ENCODE data around the gene IFT25. TPM values are rescaled to one million over a fixed set of nuclear protein-coding genes. Genes with fewer than 3 reads are reported as not detected.
A peak's percentile ranks its signal among the peaks of the same experiment; 100 is the strongest.

Gene IFT25
- total and polyA plus RNA-seq, 2 donors (not counting 1 experiment from before 2014, with no cell fraction given) = 18.2 to 45.7 TPM

- peaks cover 11 to 18% of the 10 kb centered on the region in 2 donors for H3K4me1 ChIP-seq (ENCODE audit: control insufficient read depth in 2 of 2, insufficient read depth in 2 of 2, low read length in 2 of 2)
- H3K4me3 ChIP-seq (ENCODE audit: control extremely low read depth in 1 of 5, extremely low read depth in 1 of 5, insufficient read depth in 1 of 5, low read depth in 2 of 5, low read length in 4 of 5) = no peak within 1 kb of the TSS
- peaks cover 4% of the 10 kb centered on the region for H3K79me2 ChIP-seq (ENCODE audit: control insufficient read depth, insufficient read depth, low read length)
- intact Hi-C loops (cut with micrococcal nuclease) = no loop called here
- ChIA-PET POLR2A (no interaction called here), CTCF (interaction anchor here (1.7 to 2.0 kb wide), 2 partner anchors 15 to 33 kb away, joined by 6 to 7 read pairs; no protein-coding TSS in a partner anchor)
- no peak within 1 kb of the TSS for H3K27ac ChIP-seq (ENCODE audit: low read length in 2 of 2)
- no peaks in the 10 kb centered on the region for H3K9me3 ChIP-seq (ENCODE audit: control extremely low read depth in 1 of 3, control insufficient read depth in 2 of 3, insufficient read depth in 1 of 3, low read length in 2 of 3)
- Mint-ChIP-seq H3K27ac (no peak within 1 kb of the TSS), H3K4me3 (no peak within 1 kb of the TSS), H3K9me3 (ENCODE audit: insufficient read depth) (no peaks in the 10 kb centered on the region), H3K27me3 (peaks cover 10% of the 10 kb centered on the region), H3K4me1 (peaks cover 23% of the 10 kb centered on the region)
- peak within 1 kb of the TSS; percentile 65 for H2AFZ ChIP-seq (ENCODE audit: insufficient read depth, low read depth, low read length, poor library complexity, severe bottlenecking)
- TF ChIP-seq EZH2 (IDR thresholded peaks at IDR 0.05; ENCODE audit: borderline replicate concordance, insufficient read depth, low read depth, low read length, poor library complexity, severe bottlenecking) (no peak), CTCF (IDR thresholded peaks at IDR 0.05) (no peak)
- DNase-seq (no peak), ATAC-seq (ENCODE audit: low read depth) (no peak)
- no peaks in the 10 kb centered on the region for H4K20me1 ChIP-seq (ENCODE audit: control insufficient read depth, insufficient read depth, low read length, poor library complexity, severe bottlenecking)
- 91% methylated on average over 13 of the region's 14 CpGs for WGBS (ENCODE audit: insufficient coverage)
- H3K4me2 ChIP-seq (replicated peaks; ENCODE audit: low read depth, low read length, poor library complexity, severe bottlenecking) = no peak within 1 kb of the TSS
- H3K36me3 ChIP-seq (replicated peaks in 1 of 2; ENCODE audit: control extremely low read depth in 1 of 2, control insufficient read depth in 1 of 2, extremely low read depth in 1 of 2, insufficient read depth in 2 of 2, low read length in 1 of 2) = no peaks in the 10 kb centered on the region
- H3K9ac ChIP-seq (ENCODE audit: low read length) = no peak within 1 kb of the TSS
- H3K27me3 ChIP-seq (replicated peaks in 1 of 4; ENCODE audit: control extremely low read depth in 1 of 4, control insufficient read depth in 3 of 4, insufficient read depth in 4 of 4, low read length in 3 of 4) = no peaks in the 10 kb centered on the region
These were observed 51.4 kb downstream of the IFT25 start, which contains the start of gene DIO1 for GRCh38 chr1:53893999-53894636. TSS of gene DIO1 (plus strand) at chr1:53894187. CDS start at chr1:53894211, 24 bp downstream.

- H3K27me3 Mint-ChIP-seq = peaks cover 10% of the 10 kb centered on the region
- Histone ChIP-seq H3K27me3 (replicated peaks in 1 of 4; ENCODE audit: control extremely low read depth in 1 of 4, control insufficient read depth in 3 of 4, insufficient read depth in 4 of 4, low read length in 3 of 4) (no peaks in the 10 kb centered on the region), H2AFZ (ENCODE audit: insufficient read depth, low read depth, low read length, poor library complexity, severe bottlenecking) (peak overlapping the region; percentile 65), H3K36me3 (replicated peaks in 1 of 2; ENCODE audit: control extremely low read depth in 1 of 2, control insufficient read depth in 1 of 2, extremely low read depth in 1 of 2, insufficient read depth in 2 of 2, low read length in 1 of 2) (no peaks in the 10 kb centered on the region), H4K20me1 (ENCODE audit: control insufficient read depth, insufficient read depth, low read length, poor library complexity, severe bottlenecking) (no peaks in the 10 kb centered on the region), H3K4me1 (ENCODE audit: control insufficient read depth in 2 of 2, insufficient read depth in 2 of 2, low read length in 2 of 2) (peaks cover 19 to 27% of the 10 kb centered on the region in 2 donors), H3K4me3 (ENCODE audit: control extremely low read depth in 1 of 5, extremely low read depth in 1 of 5, insufficient read depth in 1 of 5, low read depth in 2 of 5, low read length in 4 of 5) (no peak overlapping the region), H3K9me3 (ENCODE audit: control extremely low read depth in 1 of 3, control insufficient read depth in 2 of 3, insufficient read depth in 1 of 3, low read length in 2 of 3) (no peaks in the 10 kb centered on the region), H3K4me2 (replicated peaks; ENCODE audit: low read depth, low read length, poor library complexity, severe bottlenecking) (no peak overlapping the region), H3K9ac (ENCODE audit: low read length) (no peak overlapping the region), H3K79me2 (ENCODE audit: control insufficient read depth, insufficient read depth, low read length) (peaks cover 4% of the 10 kb centered on the region), H3K27ac (ENCODE audit: low read length in 2 of 2) (no peak overlapping the region)
- ChIA-PET POLR2A (no interaction called here), CTCF (interaction anchor here (1.7 to 2.0 kb wide), 2 partner anchors 14 to 32 kb away, joined by 6 to 7 read pairs; no protein-coding TSS in a partner anchor)
- no peak overlapping the region for H3K27ac Mint-ChIP-seq
- H3K9me3 Mint-ChIP-seq (ENCODE audit: insufficient read depth) = no peaks in the 10 kb centered on the region
- no peak overlapping the region for H3K4me3 Mint-ChIP-seq
- ATAC-seq (ENCODE audit: low read depth) (no peak), DNase-seq (peak; percentile 8)
- no CpG with 5 or more reads among the region's 5 CpGs for WGBS (ENCODE audit: insufficient coverage)
- intact Hi-C loops (cut with micrococcal nuclease) = no loop called here
- no peak for TF ChIP-seq CTCF (IDR thresholded peaks at IDR 0.05)
- H3K4me1 Mint-ChIP-seq = peaks cover 34% of the 10 kb centered on the region
These were observed 52.6 kb downstream of the IFT25 start for GRCh38 chr1:53892911-53893310.
